Stimulated activated CD4-positive, alpha-beta T cell treated with anti-CD3 and anti-CD28 coated beads, Interleukin-2, amount 100 ng/mL, for 24 hours (primary cell): ENCODE results near the gene AOC3.
"Not testable (repeated sequence)": the region's sequence is repeated elsewhere in the genome, so short reads cannot be mapped to it uniquely, and the experiment has no call there.

Experiments used
- DNase-seq, 2 donors: peaks; one replicate each; pipeline ENCODE4 v3.0.0-alpha.2; 2020

The AOC3 gene

DNA sequence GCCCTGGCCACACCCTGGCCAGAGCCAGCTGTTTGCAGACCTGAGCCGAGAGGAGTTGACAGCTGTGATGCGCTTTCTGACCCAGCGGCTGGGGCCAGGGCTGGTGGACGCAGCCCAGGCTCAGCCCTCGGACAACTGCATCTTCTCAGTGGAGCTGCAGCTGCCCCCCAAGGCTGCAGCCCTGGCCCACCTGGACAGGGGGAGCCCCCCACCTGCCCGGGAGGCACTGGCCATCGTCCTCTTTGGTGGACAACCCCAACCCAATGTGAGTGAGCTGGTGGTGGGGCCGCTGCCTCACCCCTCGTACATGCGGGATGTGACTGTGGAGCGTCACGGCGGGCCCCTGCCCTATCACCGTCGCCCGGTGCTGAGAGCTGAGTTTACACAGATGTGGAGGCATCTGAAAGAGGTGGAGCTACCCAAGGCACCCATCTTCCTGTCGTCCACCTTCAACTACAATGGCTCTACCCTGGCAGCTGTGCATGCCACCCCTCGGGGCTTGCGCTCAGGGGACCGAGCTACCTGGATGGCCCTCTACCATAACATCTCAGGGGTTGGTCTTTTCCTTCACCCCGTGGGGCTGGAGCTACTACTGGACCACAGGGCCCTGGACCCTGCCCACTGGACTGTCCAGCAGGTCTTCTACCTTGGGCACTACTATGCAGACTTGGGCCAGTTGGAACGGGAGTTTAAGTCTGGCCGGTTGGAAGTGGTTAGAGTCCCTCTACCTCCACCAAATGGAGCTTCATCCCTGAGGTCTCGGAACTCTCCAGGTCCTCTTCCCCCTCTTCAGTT lies 6.0 kb upstream of the AOC3 start:
- no peak for DNase-seq

DNA sequence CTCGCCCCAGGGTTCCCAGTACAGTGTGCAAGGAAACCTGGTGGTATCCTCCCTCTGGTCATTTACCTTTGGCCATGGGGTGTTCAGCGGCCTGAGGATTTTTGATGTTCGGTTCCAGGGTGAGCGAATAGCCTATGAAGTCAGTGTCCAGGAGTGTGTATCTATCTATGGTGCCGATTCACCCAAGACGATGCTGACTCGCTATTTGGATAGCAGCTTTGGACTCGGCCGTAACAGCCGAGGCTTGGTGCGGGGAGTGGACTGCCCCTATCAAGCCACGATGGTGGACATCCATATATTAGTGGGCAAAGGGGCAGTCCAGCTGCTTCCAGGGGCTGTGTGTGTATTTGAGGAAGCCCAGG lies 5.5 kb upstream of the AOC3 start:
- no peak for DNase-seq

DNA sequence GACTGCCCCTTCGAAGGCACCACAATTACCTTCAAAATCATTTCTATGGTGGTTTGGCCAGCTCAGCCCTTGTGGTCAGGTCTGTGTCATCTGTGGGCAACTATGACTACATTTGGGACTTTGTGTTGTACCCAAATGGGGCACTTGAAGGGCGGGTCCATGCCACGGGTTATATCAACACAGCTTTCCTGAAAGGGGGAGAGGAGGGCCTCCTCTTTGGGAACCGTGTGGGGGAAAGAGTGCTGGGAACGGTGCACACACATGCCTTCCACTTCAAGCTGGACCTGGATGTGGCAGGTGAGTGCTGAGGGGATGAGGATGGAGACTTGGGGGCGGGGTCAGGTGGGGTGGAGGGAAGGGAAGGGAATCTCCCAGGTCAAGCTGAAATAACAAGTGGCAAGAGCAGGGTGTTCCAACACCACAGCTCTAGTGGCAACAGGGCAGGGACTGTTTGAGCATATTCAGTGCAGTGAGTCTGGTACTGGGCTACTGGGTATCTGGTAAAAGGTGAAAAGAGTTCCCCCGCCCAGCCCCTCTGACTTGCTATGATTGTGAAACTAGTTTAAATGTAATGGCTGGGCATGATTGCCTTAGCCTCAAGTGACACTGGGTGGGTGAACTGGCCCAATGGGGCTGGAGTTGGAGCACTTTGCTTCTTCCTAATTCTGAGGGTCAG lies 4.9 kb upstream of the AOC3 start:
- DNase-seq: peak; percentile 39 to 56

DNA sequence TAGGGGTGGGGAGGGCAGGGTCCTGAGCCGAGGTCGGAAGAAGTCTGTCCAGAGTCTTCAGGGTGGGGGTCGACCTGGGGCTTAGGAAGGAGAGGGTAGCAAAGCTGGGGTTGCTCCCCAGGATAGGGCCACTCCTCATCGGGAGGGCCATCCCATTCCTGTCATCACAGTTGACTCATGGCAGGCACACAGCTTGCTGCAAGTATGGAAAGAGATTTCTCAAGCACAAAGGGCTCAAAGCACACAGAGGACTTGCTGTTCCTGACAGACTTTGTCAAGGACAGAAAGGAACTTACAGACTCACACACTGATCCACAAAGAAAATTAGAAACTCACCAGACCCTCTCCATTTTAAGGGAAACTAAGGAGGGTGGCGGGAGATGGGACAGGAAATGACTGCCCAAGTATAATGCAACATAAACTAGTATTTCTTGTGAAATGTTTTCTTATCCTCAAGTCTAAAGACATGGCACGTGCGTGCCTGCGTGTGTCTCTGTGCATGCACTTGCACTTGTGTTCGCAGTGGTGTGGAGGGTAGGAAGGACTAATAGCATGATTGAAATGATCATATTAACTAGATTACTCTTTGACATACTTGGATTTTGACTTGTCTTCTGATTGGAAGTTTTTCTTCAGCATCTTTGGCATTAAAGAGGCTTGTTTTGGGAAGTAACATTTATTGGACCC lies 4.3 kb upstream of the AOC3 start:
- no peak for DNase-seq

DNA sequence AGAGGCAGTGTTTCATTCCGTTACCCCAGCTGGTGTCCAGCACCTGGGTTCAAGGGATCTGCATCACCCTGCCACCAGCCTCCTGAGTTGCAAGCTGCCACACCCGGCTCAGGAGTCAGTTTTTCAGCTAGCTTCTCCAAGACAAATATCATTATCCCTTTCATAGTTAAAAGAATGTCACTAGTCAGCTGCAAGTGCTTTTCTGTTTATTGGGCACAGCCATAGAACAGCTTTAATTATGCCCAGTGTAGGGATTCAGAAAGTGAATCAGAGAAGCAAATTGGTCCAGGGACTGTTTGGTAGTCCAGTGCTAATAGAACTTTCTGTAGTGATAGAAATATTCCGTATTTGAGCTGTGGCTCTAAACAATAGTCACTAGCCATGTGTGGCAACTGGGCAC lies 2.9 kb upstream of the AOC3 start:
- no peak for DNase-seq

DNA sequence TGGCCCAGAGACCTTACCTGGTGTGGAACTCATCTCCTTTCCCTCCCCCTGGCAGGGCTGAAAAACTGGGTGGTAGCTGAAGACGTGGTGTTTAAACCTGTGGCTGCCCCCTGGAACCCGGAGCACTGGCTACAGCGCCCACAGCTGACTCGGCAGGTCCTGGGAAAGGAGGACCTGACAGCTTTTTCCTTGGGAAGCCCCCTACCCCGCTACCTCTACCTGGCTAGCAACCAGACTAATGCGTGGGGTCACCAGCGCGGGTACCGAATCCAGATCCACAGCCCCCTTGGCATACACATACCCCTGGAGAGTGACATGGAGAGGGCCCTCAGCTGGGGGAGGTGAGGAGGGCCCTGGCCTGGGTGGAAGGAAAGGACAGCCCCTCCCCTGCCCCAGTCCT lies 2.0 kb upstream of the AOC3 start:
- no peak for DNase-seq

DNA sequence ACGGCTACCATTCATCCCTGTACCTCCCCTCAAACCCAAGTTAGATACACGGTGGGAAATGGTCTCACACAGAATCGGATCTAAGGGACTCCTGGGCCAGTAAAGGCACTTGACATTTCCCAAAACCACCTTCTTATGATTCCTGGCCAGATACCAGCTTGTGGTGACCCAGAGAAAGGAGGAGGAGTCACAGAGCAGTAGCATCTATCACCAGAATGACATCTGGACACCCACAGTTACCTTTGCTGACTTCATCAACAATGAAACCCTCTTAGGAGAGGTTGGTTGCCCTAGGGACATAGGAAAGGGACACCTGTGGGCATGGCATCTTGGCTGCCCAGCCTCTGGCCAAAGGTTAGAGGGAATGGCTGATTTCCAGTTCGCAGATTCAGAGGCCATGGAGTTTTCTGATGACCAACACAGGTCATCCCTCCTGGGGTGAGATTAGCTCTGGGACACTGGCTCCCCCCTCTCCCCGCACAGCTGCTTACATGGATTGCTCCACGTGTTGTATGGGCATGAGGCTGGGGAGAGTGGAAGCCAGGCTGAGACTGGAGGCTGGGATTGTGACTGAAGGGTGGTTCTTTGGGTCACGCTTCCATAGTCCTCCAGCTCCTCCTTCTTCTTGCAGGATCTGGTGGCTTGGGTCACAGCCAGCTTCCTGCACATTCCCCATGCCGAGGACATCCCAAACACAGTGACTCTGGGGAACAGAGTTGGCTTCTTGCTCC lies 1.4 kb upstream of the AOC3 start:
- no peak for DNase-seq

DNA sequence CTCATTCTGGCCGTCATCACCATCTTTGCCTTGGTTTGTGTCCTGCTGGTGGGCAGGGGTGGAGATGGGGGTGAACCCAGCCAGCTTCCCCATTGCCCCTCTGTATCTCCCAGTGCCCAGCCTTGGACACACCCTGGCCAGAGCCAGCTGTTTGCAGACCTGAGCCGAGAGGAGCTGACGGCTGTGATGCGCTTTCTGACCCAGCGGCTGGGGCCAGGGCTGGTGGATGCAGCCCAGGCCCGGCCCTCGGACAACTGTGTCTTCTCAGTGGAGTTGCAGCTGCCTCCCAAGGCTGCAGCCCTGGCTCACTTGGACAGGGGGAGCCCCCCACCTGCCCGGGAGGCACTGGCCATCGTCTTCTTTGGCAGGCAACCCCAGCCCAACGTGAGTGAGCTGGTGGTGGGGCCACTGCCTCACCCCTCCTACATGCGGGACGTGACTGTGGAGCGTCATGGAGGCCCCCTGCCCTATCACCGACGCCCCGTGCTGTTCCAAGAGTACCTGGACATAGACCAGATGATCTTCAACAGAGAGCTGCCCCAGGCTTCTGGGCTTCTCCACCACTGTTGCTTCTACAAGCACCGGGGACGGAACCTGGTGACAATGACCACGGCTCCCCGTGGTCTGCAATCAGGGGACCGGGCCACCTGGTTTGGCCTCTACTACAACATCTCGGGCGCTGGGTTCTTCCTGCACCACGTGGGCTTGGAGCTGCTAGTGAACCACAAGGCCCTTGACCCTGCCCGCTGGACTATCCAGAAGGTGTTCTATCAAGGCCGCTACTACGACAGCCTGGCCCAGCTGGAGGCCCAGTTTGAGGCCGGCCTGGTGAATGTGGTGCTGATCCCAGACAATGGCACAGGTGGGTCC lies 607 bp downstream of the AOC3 start:
- DNase-seq: not testable (repeated sequence)

DNA sequence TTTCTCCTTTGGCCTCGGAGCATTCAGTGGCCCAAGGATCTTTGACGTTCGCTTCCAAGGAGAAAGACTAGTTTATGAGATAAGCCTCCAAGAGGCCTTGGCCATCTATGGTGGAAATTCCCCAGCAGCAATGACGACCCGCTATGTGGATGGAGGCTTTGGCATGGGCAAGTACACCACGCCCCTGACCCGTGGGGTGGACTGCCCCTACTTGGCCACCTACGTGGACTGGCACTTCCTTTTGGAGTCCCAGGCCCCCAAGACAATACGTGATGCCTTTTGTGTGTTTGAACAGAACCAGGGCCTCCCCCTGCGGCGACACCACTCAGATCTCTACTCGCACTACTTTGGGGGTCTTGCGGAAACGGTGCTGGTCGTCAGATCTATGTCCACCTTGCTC lies 1.4 kb downstream of the AOC3 start:
- DNase-seq: no peak

DNA sequence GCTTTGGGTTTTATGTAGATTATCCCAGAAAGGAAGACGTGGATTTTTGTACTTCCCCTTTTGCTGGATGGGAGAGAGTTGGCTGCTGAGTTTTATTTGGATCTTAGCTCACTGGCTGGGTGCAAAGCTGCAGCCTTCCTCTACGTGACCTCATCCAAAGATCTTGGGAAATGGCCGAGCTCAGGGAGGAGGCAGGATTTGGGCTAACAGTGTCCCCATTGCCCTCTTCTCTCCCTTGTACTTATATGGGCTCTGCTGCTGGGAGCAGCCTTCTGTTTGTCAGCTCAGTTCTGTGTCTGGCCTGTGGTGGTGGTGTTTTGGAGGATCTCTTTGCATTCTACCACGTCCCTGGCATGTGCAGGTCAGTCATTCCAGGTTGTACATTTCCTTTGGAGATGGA lies 2.0 kb downstream of the AOC3 start:
- DNase-seq: no peak

DNA sequence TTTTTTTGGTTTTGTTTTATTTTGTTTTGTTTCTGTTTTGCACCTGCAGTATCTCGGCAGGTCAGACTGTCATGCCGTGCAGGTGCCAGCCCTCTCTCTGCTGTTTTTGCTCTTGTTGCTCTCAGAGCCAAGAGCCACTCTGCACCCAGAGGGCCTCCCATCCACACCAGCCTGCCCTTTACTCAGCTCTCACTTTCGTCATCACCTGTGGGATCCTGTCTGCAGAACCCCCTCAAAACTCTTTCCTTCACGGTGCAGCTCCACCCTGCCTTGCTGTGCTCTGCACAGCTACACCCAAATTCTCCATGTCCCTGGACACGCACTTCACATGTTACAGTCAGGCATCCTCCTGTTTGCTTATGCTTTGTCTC lies 2.6 kb downstream of the AOC3 start:
- no peak for DNase-seq

DNA sequence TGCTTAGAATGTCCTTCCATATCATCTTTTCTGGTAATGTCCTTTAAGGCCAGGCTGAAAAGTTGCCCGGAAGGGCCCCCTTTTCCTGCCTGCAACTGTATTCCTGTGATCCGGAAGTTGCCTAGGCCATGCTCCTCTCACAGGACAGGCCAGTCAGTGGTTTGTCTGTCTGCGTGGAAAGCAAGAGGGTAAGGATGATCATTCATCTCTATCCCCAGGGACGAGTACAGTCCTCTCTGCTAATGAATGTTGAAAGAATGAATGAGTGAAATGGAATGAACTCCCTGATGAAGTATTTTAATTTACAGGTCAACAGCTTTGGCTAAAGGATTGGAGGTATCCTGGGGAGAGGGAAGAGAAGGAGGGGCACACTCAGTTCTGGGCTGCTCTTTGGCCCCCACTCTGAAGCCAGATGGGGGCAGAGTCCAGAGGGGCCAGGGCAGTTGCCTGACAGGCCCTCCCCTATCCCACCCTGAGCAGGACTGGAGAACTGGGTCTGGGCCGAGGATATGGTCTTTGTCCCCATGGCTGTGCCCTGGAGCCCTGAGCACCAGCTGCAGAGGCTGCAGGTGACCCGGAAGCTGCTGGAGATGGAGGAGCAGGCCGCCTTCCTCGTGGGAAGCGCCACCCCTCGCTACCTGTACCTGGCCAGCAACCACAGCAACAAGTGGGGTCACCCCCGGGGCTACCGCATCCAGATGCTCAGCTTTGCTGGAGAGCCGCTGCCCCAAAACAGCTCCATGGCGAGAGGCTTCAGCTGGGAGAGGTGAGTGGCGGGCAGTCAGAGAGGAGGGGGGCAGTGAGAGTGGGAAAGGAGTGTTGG lies 3.2 kb downstream of the AOC3 start:
- DNase-seq: no peak

DNA sequence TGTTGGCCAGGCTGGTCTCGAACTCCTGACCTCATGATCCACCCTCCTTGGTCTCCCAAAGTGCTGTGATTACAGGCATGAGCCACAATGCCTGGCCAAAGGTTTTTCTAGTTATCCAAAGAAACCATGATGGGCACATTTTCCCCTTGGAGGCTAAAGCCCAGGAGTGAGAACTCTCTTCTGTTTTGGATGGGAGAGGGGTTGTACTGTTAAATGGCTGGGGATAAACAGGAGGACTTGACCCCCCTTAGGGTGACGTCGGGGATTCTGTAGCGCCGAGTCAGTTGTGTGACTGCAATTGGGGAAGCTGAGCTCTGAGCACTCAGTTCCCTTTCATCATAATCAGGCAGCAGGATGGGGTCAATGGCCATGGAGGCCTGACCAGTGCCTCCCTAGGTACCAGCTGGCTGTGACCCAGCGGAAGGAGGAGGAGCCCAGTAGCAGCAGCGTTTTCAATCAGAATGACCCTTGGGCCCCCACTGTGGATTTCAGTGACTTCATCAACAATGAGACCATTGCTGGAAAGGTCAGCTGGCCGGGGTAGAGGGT lies 4.1 kb downstream of the AOC3 start:
- DNase-seq: no peak

DNA sequence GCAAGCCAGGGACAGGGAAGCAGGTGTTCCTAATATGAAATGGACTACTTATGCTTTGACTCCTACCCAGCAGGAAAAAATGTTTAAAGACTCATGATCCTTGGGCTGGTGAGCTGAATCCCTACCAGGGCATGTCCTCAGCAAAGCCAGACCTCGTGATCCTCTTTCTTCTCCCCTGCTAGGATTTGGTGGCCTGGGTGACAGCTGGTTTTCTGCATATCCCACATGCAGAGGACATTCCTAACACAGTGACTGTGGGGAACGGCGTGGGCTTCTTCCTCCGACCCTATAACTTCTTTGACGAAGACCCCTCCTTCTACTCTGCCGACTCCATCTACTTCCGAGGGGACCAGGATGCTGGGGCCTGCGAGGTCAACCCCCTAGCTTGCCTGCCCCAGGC lies 5.1 kb downstream of the AOC3 start:
- DNase-seq: not testable (repeated sequence)

DNA sequence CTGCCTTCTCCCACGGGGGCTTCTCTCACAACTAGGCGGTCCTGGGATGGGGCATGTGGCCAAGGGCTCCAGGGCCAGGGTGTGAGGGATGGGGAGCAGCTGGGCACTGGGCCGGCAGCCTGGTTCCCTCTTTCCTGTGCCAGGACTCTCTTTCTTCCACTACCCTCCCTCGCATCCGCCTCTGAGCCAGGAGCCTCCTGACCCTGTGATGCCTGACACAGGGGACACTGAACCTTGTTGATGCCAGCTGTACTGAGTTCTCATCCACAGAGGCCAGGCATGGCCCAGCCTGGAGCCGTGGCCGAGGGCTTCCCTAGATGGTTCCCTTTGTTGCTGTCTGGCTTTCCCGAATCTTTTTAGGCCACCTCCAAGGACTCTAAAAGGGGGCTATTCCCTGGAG lies 5.5 kb downstream of the AOC3 start:
- DNase-seq: not testable (repeated sequence)

DNA sequence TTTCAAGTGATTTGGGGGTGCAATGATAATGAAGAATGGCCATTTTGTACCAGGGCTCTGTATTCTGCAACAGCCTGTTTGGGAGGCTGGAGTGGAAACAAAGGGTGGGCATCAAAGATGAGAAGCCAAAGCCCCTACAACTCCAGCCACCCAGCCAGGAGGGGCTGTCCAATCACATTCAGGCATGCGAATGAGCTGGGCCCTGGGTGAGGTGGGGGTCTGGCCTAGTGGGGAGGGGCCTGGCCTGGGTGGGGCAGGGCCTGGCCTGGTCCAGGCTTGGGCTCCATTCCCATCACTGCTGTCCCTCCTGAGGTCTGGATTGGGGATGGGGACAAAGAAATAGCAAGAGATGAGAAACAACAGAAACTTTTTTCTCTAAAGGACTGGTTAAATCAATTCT lies 6.4 kb downstream of the AOC3 start:
- no peak for DNase-seq

DNA sequence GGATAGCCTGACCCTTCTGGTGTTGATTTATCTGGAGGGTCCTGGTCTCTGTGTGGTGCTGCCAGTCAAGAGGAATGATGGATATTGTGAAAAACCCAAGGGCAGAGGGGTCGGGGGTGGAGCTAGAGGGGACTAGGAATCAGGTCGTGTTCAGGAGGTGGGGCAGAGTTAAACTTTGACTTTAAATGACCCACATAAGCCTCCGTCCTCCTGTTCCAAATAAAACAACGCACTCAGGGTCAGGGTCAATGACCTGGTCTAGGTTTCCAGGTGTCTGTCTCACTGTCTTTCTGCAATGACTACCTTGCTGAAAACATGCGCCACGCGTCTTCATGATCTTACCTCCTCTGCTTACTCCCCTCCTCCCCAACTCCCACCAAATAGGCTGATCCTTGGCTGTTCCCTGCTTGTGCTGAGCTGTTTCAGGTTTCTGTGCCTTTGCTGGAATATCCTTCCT lies 14.7 kb downstream of the AOC3 start:
- no peak for DNase-seq

DNA sequence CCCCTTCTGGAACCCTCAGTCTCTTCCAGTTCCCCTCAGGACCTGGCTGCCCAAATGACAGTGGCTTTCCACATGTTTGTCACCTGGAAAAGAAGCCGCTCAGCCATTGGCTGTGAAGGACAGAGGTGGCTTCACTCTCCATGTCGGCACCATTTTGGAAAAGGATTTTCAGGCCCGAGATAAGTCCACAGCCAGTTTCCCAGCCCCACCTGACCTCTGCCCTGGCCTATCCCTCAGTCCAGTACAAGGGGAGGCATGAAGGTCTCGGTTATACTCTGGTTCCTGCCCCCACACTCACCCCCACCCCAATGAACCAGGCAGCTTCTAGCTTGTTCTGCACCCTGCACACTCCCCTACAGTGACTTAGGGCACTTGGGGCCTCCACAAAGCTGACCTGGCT lies 15.2 kb downstream of the AOC3 start:
- DNase-seq: no peak

DNA sequence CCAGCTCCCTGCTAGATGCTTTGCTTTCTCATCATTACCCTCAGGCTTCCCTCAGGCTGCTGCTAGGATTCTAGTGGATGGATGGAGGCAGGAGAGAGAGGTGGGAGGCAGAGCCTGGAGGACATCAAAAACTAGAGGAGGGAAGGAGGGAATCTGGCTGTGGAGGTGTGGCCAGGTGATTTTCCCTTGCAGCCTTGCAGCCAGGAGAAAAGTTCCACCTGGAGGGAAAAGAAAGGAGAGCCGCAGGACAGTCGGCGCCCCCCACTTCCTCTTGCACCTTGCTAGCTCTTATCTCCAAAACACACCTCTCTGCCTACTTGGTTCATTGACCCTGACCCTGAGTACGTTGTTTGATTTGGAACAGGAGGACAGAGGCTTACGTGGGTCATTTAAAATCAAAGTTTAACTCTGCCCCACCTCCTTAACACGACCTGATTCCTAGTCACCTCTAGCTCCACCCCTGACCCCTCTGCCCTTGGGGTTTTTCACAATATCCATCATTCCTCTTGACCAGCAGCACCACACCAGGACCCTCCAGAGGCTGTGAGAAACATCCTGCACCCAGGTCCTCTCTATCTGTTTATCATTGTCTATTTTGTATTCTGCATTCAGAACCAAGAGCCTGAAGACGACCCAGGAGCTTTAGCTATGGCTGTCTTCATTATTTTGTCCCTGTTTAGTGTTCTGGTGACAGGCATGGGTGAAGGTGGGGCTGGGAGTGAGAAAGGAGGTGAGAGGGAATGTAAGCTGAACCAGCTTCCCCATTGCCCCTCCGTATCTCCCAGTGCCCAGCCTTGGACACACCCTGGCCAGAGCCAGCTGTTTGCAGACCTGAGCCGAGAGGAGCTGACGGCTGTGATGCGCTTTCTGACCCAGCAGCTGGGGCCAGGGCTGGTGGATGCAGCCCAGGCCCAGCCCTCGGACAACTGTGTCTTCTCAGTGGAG lies 15.9 kb downstream of the AOC3 start:
- DNase-seq: no peak

DNA sequence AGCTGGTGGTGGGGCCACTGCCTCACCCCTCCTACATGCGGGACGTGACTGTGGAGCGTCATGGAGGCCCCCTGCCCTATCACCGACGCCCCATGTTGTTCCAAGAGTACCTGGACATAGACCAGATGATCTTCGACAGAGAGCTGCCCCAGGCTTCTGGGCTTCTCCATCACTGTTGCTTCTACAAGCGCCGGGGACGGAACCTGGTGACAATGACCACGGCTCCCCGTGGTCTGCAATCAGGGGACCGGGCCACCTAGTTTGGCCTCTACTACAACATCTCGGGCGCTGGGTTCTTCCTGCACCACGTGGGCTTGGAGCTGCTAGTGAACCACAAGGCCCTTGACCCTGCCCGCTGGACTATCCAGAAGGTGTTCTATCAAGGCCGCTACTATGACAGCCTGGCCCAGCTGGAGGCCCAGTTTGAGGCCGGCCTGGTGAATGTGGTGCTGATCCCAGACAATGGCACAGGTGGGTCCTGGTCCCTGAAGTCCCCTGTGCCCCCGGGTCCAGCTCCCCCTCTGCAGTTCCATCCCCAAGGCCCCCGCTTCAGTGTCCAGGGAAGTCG lies 16.8 kb downstream of the AOC3 start:
- not testable (repeated sequence) for DNase-seq
